Activated T-cell treated with anti-CD3 and anti-CD28 coated beads for 48 hours (primary cell): Measurements from ENCODE around the gene TMEM191C.
"Not testable (repeated sequence)": the region's sequence is repeated elsewhere in the genome, so short reads cannot be mapped to it uniquely, and the experiment has no call there.

Experiments
- DNase-seq: peaks from one replicate; pipeline ENCODE4 v3.0.0-alpha.2; 2020; ENCODE audit warnings: low read depth

The TMEM191C gene

DNA sequence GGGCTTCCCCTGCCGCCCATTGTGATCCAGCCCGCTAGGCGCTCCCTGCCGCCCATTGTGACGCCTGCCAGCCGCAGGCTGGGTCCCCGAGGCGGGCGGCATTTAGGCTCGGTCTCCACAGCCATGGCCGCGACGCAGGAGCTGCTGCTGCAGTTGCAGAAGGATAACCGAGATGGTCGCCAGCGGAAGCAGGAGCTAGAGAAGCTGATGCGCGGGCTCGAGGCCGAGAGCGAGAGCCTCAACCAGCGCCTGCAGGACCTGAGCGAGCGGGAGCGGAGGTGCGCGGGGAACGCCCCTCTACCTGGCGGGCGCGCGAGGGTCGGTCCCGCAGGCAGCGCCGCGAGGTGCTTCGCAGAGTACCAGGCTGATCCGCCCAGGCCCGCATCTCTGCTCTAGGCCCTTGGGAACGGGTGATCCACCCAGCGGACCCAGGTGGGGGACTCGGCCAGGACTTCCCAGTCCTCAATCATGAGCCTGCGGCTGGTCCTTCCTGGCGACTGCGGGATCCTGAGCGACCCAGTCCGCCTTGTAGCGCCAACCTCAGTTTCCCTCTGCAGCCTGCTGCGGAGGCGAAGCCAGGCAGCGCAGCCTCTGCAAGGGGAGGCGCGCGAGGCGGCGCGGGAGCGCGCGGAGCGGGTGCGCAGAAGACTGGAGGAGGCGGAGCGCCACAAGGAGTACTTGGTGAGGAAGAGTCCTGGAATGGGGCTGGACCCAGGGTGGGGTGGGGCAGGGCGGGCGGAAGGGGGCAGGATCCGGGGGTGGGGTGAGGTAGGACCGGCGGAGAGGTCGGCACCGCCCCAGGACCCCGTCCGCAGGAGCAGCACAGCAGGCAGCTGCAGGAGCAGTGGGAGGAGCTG is at the start of gene TMEM191C:
TSS of gene TMEM191C (plus strand) at position 51 of the 857 bp plus-strand sequence. CDS start at position 124, 73 bp downstream.
- not testable (repeated sequence) for DNase-seq

DNA sequence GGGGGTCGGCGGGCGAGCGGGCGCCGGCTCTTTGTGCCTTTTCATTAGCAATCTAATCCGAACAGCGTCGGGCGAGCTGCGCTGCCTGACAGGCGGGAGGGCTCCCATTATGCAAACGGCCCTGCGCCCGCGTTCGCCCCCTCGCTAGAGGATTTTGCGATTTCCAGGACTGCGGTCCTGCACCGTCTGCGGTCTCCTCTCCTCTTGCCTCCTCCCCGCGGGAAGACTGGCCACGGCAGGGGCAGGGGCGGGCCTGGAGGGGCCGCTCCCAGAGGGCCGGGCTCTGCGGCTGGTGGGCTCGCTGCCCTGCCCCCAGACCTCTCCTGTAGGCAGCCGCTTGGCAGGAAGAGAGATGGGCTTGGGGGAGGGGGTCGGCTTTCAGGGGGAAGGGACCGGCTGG is 49.3 kb upstream of the TMEM191C start:
- peak; percentile 29 for DNase-seq

DNA sequence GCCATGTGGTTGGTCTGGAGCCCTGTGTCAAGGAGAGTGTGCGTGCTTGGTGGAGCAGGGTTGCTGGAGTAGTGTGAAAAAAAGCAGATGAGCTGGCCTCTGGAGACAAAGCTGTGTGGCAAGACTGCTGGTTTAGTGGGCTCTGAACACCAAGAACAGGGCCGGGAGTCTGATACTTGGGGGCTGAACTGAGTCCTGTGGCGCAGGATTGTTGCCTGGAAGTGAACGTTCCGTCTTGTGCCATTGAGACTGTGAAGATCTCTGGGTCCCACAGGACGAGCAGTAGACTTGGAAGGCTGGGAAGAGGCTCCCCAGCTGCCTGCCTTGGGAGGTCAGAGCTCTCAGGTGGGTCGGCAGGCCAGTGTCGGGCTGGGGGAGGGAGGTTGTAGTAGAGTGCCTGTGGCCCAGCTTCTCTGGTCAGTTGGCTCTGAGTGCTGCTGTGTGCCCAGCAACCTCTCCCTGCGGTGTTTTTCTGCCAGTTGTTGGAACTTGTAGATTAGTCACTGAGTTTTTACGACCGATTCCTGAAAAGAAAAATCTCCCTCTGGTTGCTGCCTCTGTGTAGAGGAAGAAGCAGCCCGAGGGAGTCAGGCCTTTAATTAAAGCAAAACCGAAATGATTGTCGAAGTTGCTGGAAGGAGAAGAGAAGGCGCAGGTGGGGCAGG is 48.1 kb upstream of the TMEM191C start:
- not testable (repeated sequence) for DNase-seq

DNA sequence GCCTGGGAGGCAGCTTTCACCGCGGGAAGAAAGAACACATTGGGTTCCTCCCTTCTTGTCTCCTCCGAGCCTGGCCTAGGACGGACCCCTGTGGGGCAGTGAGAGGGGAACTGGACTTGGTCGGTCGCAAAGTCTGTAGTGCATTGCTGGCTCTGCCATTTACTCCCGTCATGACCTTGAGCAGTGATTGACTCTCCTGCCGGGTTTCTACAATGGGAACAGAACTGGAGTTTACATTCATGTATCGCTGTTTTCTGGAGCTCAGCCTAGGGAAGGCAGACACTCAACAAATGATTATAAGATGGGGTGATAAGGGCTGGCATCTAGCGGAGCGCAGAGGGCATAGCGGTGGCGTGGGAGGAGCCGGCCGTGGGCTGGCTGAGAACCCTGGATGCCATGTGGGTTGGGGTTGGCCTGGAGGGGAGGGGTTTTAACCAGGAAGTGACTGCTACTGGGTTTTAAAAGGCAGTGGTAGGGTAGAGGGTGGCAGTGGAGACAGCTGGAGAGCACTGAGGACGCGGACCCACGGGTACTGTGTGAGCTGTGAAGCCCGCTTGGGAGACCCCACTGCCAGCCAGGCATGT is 46.9 kb upstream of the TMEM191C start:
- not testable (repeated sequence) for DNase-seq

DNA sequence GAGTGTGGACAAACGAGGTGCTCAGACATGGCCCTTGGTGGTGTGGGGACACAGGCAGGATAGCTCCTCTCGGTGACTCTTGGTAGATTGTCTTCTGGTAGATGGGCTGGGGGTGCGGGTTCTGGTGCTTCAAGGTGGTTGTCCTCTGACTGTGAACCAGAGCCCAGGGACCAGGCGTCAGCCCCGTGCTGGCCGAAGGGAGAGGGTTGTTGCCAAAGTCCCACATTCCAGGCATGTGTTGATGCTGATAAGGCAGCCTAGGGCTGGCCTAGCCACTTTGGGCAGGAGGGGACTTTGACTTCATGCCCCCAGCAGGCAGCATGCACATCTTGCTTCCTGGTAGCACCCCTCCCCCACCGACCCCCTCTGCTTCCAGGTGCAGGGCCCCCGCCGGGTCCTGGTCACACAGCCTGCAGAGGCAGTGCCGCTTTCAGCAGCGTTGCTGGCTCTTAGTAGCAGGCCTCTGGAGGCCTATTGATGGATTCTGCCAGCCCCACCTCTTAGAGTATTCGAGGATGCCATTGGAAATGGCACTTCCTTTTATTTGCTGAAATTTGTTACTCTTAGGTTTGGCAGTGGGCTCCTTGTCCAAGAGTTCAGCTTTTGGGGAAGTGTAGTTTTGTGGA is 43.0 kb upstream of the TMEM191C start:
- not testable (repeated sequence) for DNase-seq

DNA sequence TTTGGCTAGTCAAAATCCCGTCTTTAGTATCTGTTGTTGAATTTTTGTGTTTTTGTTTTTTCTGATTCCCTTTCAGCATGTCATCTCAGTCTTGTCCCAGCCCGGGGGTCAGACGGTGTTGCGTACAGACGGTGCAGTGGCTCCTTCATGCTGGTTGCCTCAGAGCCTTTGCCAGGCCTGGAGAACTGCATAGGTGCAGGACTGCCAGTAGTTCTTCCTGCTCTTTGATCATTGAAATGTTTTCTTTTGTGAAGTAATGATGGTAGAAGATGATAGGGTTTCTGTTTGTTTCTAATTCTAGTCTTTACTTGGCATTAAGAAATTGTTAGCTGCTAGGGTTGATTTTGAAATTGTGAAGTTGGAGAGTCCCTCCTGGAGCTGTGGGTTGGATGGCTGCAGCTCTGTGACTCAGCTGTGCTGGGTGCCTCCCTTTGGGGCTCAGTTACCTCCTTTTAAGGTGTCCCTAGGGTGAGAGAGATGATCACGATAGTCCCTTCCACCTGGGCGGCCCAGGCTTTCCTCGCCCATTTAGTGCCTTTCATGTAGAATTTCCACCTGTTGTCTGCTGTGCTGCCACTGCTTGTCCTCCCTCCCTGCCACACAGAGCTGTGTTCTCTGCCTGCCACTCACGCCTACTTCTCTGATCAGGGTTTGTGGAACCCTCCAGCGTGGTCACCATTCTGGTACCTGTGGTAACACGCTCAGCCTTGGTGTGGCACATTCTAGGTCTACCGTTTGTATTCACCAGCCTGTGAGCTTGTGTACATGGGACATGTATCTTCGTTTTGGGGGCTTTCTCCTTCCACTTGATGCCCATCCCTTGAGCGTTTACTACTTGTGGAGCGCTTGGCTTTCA is 32.6 kb upstream of the TMEM191C start:
- DNase-seq, result not testable (repeated sequence)

DNA sequence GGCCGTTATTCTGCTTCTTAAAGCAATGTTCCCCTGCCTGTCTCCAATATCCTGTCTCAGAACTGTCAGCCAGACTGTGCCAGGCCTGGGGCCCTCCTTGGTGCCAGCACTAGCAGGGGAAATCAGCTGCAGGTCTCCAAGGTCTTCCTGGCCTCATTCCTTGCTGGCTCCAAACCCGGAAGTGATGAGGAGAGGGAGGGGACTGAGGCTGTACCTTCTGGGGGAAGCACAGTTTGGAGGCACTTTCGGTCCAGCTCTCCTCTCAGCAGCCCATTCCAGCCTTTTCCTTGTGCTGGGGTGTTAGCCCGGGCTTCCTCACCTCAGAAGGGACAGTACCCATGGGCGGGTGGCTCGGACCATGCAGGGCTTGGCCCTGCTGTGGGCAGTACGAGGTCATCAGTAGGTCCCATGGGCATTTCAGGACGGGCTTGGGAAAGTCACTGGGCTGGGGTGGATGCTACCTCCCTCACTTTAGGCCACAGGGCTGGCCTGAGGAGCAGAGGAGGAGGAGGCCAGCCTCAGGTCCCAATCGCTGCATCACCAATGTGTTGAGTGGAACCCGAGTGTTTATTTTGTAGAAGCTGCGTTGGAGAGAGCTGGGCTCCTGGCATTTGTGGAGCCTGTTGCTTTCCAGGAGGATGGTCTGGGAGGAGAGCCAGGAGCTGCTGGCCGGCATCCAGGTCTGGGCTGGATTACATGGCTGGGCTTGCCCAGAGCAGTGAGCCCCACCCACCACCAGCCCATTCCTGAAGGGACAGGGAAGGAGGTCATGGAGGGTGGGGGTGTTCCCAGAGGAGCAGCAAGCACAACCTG is 31.0 kb upstream of the TMEM191C start:
- DNase-seq, result not testable (repeated sequence)

DNA sequence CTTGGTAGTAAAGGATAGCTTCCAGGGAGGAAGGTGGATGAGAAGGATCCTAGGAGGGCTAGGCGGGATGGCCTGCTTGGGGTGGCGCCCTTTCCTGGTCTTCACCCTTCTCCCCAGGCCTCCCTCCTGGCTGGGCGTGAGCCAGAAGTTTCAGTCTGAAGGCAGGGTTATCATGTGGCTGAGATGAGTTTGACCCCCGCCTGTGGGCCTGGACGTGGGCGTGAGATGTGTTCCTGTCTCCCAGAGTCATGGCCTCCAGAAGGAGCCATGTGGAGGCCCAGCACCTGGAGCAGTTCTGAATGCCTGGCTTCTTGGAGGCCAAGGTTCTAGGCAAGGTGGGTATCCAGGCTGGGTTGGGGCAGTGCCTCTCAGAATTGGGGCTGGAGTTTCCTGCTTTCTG is 29.2 kb upstream of the TMEM191C start:
- DNase-seq, result not testable (repeated sequence)

DNA sequence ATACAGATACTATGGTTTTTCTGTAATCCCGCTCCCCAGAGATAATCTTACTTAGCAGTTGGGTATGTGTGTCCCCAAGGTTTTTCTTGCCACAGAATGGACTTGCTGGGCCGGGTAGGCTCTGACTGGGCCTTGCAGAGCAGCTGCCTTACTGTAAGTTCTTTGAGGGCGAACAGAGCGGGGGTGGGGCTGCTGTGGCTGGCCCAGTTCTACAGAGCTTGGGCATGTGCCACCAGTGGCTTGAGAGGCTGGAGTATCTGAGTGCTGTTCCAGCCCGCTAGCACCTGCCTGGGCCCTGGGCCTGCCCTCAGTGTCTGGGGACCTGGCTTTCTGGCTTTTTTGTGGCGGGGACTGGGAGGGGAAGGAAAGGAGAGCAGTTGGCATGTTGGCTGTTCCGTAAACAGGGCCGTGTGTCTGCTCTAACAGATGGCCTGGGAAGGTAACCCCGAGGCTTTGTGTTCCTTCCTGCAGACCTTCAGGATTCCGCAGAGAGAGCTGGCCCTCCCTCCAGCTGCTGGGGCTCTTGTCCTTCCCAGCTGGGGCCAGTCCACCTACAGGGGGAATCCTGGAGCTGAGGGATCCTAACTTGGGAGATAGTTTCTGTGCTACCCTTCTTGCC is 27.1 kb upstream of the TMEM191C start:
- not testable (repeated sequence) for DNase-seq

DNA sequence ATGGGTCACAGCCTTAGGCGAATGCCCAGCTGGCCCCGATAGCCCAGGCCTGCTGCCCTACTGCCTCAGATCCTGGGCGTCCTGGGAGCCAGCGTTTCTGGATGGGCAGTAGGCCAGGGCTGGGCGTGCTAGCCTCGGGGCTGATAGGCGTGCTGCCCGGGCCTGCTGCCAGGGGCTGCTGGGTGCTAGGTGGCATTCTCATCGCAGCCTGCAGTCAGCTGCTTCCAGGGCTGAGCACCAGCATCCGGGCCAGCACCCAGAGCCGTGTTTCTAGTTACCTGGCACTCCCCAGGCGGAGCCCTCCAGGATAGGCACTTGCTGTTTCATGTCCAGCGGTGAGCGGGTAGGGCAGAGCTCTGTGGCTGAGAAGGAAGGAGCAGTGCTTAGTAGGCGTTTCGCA is 26.5 kb upstream of the TMEM191C start:
- DNase-seq, result not testable (repeated sequence)

DNA sequence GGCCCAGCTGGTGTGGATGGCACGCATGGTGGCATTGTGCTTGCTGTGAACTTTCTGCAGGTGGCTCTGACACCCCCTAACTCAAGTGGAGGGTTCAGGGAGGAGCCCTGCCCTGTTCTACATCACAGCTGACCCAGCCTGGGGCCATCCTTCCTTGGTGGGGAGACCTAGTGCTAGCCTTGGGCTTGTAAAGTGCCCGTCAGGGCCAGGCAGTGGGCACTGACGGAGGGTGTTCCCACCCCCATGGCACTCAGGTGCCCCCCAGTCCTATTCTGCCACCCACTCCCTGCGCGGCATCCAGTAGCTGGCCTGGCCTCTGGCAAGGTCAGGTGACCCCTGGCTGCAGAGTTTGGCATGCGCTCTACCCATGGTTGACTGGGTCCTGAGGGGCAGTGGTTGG is 26.0 kb upstream of the TMEM191C start:
- not testable (repeated sequence) for DNase-seq

DNA sequence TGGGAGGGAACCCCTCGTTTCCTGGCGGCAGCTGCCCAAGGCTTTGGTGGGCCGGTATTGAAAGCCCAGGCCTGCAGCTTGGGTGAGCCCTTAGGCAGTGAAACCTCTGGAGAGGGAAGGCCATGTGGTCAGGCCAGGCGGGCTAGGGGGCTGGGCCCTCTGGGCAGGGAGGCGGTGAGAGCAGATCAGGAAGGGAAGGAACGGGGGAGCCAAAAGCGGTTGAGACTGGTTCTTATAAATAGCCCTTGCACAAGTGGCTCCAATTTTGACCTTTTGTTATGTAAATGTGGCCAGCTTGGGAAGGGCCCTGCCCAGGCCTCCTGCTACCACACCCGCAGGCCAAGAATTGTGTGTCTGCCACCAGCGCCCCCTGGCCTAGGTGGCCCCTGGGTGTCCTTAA is 25.1 kb upstream of the TMEM191C start:
- DNase-seq, result not testable (repeated sequence)

DNA sequence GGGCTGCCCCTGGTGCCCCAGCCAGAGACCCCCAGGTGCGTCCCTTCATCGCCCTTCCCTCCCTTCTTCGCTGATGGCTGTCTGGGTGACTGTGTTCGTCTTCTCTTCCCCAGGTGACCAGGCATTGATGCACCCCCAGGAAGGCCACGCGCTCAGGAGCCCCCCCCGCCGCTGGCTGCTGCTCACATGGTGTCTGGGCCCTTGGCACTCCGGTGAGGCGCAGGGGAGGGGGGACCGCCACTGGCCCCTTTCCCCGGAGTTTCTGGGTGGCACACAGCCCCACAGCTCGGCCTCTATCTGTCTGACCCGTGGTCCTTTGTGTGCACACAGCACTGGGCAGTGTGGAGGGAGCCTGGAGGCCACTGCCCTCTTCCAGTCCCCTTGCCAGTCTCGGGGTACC is 24.5 kb upstream of the TMEM191C start:
- not testable (repeated sequence) for DNase-seq

DNA sequence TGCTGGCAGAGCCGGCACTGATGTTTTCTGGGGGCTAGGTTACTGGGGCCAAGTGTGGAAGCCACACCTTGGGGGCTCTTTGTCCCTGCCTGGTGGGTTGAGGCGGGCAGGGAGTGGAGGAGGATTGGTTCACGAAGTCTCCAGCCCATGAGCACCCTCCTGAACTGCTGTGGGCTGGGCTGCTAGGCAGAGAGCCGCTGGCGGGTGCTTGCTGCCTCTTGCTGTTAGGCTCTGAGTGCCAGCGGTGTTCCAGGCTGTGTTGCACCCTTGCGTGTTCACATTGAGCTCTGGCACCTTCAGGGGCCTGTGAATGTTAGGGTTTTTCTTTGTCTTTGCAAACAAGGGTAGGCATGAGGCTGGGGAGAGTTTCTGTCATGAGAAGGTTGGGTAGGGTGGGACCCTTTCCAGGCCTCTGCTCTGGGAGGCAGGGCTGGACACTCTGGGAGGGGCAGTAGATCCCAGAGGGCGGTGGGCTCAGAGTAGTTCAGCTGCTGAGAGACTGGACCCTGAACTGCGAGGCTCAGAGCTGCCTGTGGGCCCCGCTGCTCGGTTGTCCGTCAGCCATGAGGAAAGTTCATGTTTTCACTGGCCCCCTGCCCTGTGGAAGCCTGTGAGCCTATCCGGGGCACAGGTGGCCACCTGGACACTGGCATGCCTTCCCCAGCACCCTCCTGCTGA is 24.0 kb upstream of the TMEM191C start:
- no peak for DNase-seq

DNA sequence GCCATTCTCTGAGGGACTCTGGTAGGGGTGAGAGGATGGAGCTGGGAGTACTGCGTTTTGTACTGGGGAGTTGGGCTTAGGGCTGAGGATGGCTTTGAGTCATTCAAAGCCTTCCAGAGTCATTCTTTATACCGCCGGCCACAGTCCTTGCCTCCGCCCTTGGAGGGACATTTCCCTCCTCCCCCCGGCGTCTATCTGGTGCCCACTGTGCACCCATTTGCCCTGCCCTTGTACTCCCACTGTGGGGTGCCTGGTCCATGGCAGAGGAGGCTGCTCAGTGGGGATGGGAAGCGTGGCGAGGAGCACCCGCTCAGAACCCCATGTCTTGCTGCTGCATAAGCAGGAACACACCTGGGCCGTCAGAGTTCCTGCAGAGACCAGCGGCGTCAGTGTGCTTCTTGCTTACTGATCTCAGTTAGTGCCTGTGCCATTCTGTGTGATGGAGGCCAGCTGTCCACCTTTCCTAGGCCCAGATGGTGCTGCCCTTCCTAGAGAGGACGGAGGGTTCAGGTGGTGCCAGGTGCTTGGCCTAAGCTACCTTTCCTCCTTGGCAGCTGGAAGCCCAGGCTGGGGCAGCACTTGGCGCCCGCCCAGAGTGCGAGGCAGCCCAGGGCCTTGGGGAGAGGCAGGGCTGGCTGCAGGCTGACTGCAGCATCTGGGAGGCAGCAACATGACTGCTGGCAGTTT is 23.3 kb upstream of the TMEM191C start:
- no peak for DNase-seq

DNA sequence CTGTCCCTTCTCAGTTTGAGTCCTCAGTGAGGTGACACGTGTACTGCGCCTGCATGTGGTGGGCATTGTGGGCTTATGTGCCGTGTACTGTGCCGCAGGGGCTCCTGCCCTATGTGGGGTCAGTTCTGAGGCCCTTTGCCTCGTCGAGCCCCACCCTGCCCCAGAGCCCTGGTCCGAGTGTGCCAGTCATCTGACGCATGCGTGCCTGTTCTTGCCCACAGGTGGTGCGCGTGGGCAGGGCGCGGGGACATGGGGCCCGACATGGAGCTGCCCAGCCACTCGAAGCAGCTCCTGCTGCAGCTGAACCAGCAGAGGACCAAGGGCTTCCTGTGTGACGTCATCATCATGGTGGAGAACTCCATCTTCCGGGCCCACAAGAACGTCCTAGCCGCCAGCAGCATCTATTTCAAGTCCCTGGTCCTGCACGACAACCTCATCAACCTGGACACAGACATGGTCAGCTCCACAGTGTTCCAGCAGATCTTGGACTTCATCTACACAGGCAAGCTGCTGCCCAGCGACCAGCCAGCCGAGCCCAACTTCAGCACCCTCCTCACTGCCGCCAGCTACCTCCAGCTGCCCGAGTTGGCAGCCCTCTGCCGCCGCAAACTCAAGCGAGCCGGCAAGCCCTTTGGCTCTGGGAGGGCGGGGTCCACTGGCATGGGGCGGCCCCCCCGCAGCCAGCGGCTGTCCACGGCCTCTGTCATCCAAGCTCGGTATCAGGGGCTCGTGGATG is 22.3 kb upstream of the TMEM191C start:
- no peak for DNase-seq

DNA sequence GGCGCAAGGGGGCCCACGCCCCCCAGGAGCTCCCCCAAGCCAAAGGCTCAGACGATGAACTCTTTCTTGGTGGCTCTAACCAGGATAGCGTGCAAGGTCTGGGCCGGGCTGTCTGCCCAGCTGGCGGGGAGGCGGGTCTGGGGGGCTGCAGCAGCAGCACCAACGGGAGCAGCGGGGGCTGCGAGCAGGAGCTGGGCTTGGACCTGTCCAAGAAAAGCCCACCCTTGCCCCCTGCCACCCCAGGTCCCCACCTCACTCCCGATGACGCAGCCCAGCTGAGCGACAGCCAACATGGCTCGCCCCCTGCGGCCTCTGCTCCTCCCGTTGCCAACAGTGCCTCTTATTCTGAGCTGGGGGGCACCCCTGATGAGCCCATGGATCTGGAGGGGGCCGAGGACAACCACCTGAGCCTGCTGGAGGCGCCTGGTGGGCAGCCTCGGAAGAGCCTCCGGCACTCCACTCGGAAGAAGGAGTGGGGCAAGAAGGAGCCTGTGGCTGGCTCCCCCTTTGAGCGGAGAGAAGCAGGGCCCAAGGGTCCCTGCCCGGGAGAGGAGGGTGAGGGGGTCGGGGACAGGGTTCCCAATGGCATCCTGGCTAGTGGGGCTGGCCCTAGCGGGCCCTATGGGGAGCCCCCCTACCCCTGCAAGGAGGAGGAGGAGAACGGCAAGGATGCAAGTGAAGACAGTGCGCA is 21.6 kb upstream of the TMEM191C start:
- no peak for DNase-seq
